ENCODE measurements around the gene FNIP2. TPM values are rescaled to one million over a fixed set of nuclear protein-coding genes. Genes with fewer than 3 reads are reported as not detected.

FNIP2 gene
- total and polyA plus RNA-seq, 2 donors (not counting 1 experiment from before 2014, with no cell fraction given): 16.9 to 36.8 TPM

- DNase-seq (ENCODE audit: low read depth in 2 of 2): no peak
- Histone ChIP-seq H4K20me1 (ENCODE audit: control insufficient read depth, extremely low read depth, insufficient read depth, low read length) (no peaks in the 10 kb centered on the region), H3K4me3 (replicated peaks in 1 of 4; ENCODE audit: control extremely low read depth in 1 of 4, insufficient read depth in 1 of 4, low read depth in 3 of 4, low read length in 4 of 4) (no peak overlapping the region), H3K36me3 (ENCODE audit: control insufficient read depth, insufficient read depth, low read length) (no peaks in the 10 kb centered on the region), H3K27ac (ENCODE audit: insufficient read depth, low read length) (no peak overlapping the region), H3K79me2 (ENCODE audit: control insufficient read depth, insufficient read depth, low read length) (no peaks in the 10 kb centered on the region), H3K9me3 (ENCODE audit: control insufficient read depth, insufficient read depth, low read depth, low read length) (no peaks in the 10 kb centered on the region), H3K27me3 (ENCODE audit: control insufficient read depth, insufficient read depth, low read length) (no peaks in the 10 kb centered on the region), H3K4me2 (ENCODE audit: extremely low read depth, insufficient read depth, low read length) (no peak overlapping the region), H3K4me1 (ENCODE audit: control insufficient read depth, extremely low read depth, insufficient read depth, low read length) (no peaks in the 10 kb centered on the region), H3K9ac (ENCODE audit: insufficient read depth, low read length) (no peak overlapping the region), H2AFZ (ENCODE audit: low read length) (no peak overlapping the region)
- no peak for TF ChIP-seq EZH2 (IDR thresholded peaks at IDR 0.05; ENCODE audit: low read length, missing control alignments)
- no peak for TF ChIP-seq CTCF (conservative IDR thresholded peaks at IDR 0.05 in 1 of 2, IDR thresholded peaks at IDR 0.05 in 1 of 2; ENCODE audit: low read depth in 1 of 2, low read length in 2 of 2)
These were observed 161.8 kb downstream of the FNIP2 start for GRCh38 chr4:158930639-158930972.

- no peaks in the 10 kb centered on the region for H3K79me2 ChIP-seq (ENCODE audit: control insufficient read depth, insufficient read depth, low read length)
- no peak overlapping the region for H3K27ac ChIP-seq (ENCODE audit: insufficient read depth, low read length)
- H3K36me3 ChIP-seq (ENCODE audit: control insufficient read depth, insufficient read depth, low read length): no peaks in the 10 kb centered on the region
- H3K9ac ChIP-seq (ENCODE audit: insufficient read depth, low read length): no peak overlapping the region
- no peaks in the 10 kb centered on the region for H4K20me1 ChIP-seq (ENCODE audit: control insufficient read depth, extremely low read depth, insufficient read depth, low read length)
- no peaks in the 10 kb centered on the region for H3K9me3 ChIP-seq (ENCODE audit: control insufficient read depth, insufficient read depth, low read depth, low read length)
- DNase-seq (ENCODE audit: low read depth in 2 of 2): no peak
- H3K4me3 ChIP-seq (replicated peaks in 1 of 4; ENCODE audit: control extremely low read depth in 1 of 4, insufficient read depth in 1 of 4, low read depth in 3 of 4, low read length in 4 of 4): no peak overlapping the region
- H3K4me1 ChIP-seq (ENCODE audit: control insufficient read depth, extremely low read depth, insufficient read depth, low read length): no peaks in the 10 kb centered on the region
- TF ChIP-seq CTCF (conservative IDR thresholded peaks at IDR 0.05 in 1 of 2, IDR thresholded peaks at IDR 0.05 in 1 of 2; ENCODE audit: low read depth in 1 of 2, low read length in 2 of 2) (no peak), EZH2 (IDR thresholded peaks at IDR 0.05; ENCODE audit: low read length, missing control alignments) (no peak)
- no peak overlapping the region for H2AFZ ChIP-seq (ENCODE audit: low read length)
- H3K4me2 ChIP-seq (ENCODE audit: extremely low read depth, insufficient read depth, low read length): no peak overlapping the region
- H3K27me3 ChIP-seq (ENCODE audit: control insufficient read depth, insufficient read depth, low read length): no peaks in the 10 kb centered on the region
These were observed 164.4 kb downstream of the FNIP2 start for GRCh38 chr4:158933236-158933635.

GRCh38 chr4:158934996-158935669 is 166.3 kb downstream of the FNIP2 start:
- TF ChIP-seq CTCF (conservative IDR thresholded peaks at IDR 0.05 in 1 of 2, IDR thresholded peaks at IDR 0.05 in 1 of 2; ENCODE audit: low read depth in 1 of 2, low read length in 2 of 2) (no peak), EZH2 (IDR thresholded peaks at IDR 0.05; ENCODE audit: low read length, missing control alignments) (no peak)
- no peak overlapping the region for H3K4me3 ChIP-seq (replicated peaks in 1 of 4; ENCODE audit: control extremely low read depth in 1 of 4, insufficient read depth in 1 of 4, low read depth in 3 of 4, low read length in 4 of 4)
- peak in 1 of 2 donors; percentile 30 for DNase-seq (ENCODE audit: low read depth in 2 of 2)
- no peaks in the 10 kb centered on the region for H4K20me1 ChIP-seq (ENCODE audit: control insufficient read depth, extremely low read depth, insufficient read depth, low read length)
- H2AFZ ChIP-seq (ENCODE audit: low read length): no peak overlapping the region
- H3K27ac ChIP-seq (ENCODE audit: insufficient read depth, low read length): no peak overlapping the region
- no peaks in the 10 kb centered on the region for H3K79me2 ChIP-seq (ENCODE audit: control insufficient read depth, insufficient read depth, low read length)
- no peak overlapping the region for H3K9ac ChIP-seq (ENCODE audit: insufficient read depth, low read length)
- no peaks in the 10 kb centered on the region for H3K4me1 ChIP-seq (ENCODE audit: control insufficient read depth, extremely low read depth, insufficient read depth, low read length)
- no peaks in the 10 kb centered on the region for H3K27me3 ChIP-seq (ENCODE audit: control insufficient read depth, insufficient read depth, low read length)
- no peaks in the 10 kb centered on the region for H3K9me3 ChIP-seq (ENCODE audit: control insufficient read depth, insufficient read depth, low read depth, low read length)
- H3K36me3 ChIP-seq (ENCODE audit: control insufficient read depth, insufficient read depth, low read length): no peaks in the 10 kb centered on the region
- no peak overlapping the region for H3K4me2 ChIP-seq (ENCODE audit: extremely low read depth, insufficient read depth, low read length)
